ENCODE measurements around the gene TRABD. TPM values are rescaled to one million over a fixed set of nuclear protein-coding genes. Genes with fewer than 3 reads are reported as not detected.
A peak's percentile ranks its signal among the peaks of the same experiment; 100 is the strongest.

TRABD gene
- total RNA-seq, 1 donor from 2014 or later: 44.4 TPM

DNA sequence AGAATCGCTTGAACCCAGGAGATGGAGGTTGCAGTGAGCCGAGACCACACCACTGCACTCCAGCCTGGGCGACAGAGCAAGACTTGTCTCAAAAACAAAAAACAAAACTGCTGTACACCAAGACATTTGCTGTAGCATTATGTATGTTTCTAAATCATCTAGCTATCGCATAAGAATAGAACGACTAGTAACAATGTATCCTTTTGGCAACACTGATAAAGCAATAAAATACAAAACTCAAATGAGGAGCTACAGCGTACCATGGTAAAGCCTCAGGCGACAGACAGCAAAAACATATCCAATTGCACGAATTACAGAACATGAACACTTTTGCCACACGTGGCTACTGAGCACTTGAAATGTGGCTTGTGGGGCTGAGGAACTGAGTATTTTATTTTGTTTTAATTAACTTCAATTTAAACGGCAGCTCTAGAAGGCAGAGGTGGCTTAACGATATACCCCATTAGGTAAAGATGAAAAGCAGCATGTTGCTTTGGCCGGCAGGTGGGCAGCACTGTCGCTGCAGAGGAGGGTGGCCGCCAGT is 56.8 kb downstream of the TRABD start:
- Mint-ChIP-seq H3K36me3 (peaks cover 3% of the 10 kb centered on the region), H3K9me3 (no peaks in the 10 kb centered on the region), H3K4me3 (peak overlapping the region; percentile 100), H3K27ac (no peak overlapping the region), H3K4me1 (peaks cover 33% of the 10 kb centered on the region), H3K27me3 (ENCODE audit: low read depth) (no peaks in the 10 kb centered on the region)
- no peak for DNase-seq (ENCODE audit: low spot score in 2 of 2, unreplicated experiment in 2 of 2)
- TF ChIP-seq, protein P1, sequence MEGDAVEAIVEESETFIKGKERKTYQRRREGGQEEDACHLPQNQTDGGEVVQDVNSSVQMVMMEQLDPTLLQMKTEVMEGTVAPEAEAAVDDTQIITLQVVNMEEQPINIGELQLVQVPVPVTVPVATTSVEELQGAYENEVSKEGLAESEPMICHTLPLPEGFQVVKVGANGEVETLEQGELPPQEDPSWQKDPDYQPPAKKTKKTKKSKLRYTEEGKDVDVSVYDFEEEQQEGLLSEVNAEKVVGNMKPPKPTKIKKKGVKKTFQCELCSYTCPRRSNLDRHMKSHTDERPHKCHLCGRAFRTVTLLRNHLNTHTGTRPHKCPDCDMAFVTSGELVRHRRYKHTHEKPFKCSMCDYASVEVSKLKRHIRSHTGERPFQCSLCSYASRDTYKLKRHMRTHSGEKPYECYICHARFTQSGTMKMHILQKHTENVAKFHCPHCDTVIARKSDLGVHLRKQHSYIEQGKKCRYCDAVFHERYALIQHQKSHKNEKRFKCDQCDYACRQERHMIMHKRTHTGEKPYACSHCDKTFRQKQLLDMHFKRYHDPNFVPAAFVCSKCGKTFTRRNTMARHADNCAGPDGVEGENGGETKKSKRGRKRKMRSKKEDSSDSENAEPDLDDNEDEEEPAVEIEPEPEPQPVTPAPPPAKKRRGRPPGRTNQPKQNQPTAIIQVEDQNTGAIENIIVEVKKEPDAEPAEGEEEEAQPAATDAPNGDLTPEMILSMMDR (IDR thresholded peaks at IDR 0.05; ENCODE audit: unreplicated experiment): no peak

DNA sequence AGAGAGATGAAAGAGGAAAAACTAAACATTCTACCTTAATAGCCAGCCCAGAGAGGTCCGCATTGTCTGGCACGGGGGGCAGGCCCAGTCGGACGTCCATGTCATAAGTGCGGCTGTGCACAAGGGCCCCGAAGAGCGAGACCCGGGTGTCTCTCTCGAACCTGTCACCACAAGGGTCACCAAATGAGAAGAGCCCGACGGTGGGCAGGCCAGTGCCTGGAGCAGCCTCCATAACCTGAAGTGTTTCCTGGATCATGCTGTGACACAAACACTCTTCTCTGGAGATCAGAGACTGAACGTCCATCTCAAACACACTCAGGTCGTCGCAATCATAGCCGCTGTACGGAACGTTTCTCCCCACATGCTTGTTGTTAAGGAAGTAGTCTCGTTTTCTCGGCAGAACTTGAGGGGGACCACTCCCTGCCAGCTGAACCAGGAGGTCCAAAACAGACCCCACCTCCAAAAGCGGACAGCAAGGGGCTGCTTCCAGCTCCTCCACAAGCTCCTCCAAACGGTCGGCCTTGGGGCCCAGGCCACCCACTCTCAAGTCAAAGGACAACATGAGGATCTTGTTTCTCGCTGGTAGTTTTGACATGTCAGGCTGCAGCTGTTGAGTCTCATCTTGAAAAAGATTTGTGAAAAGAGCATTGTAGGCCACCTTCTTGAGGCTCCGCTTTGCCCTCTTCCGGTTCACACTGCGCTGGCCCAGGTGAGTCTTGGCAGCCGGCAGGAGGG is 58.1 kb downstream of the TRABD start:
- TF ChIP-seq, protein P1 (IDR thresholded peaks at IDR 0.05; ENCODE audit: unreplicated experiment): no peak
- no peaks in the 10 kb centered on the region for H3K9me3 Mint-ChIP-seq
- H3K27ac Mint-ChIP-seq: peak overlapping the region; percentile 100

DNA sequence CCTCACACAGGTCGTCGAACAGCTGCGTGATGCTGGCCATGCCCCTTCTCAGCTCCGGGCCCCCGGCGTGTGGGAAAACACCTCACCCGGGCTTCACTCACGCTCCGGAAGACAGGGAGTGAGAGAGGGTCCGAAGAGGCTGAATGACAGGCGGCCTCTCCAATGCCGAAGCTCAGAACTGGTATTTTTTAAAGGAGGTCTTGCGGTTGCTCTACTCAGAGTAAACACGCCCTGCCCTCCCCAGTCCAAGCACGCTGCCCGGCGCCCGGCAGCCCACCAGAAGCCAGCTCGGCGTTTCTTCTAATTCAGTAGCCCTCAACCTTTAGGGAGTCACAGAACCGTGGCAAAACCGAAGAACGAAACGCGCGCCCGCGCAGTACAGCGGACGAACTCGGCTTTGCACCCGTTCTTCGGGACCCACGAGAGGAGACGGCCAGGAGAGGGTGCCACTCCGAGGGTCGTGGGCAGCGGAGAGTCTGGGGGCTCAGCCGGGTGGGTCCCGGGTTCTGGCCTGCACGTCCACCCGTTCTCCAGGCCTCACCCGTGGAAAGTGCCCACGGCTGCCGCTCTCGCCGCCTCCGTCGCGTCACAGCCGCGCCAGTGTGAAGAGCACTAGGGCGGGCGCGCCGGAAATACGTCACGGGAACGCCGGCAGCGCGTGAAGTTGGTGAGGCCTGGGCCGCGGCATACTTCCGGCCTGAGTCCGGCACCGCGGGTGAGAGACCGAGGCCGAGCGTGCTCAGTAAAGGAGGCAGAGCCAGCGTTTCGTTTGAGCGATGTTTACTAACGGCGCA is 58.9 kb downstream of the TRABD start, which contains the start of gene TUBGCP6:
Gene TUBGCP6 (minus strand): TSS at position 604 of the 794 bp plus-strand sequence. CDS start 564 bp downstream, at position 40.
- H3K9me3 Mint-ChIP-seq: no peaks in the 10 kb centered on the region
- no peaks in the 10 kb centered on the region for H3K27me3 Mint-ChIP-seq (ENCODE audit: low read depth)
- DNase-seq (ENCODE audit: low spot score in 2 of 2, unreplicated experiment in 2 of 2): peak; percentile 91 to 94
- peaks cover 3% of the 10 kb centered on the region for H3K36me3 Mint-ChIP-seq
- peak within 1 kb of the TSS; percentile 100 for H3K27ac Mint-ChIP-seq
- TF ChIP-seq, protein P1 (IDR thresholded peaks at IDR 0.05; ENCODE audit: unreplicated experiment): no peak
- H3K4me1 Mint-ChIP-seq: peaks cover 35% of the 10 kb centered on the region
- peak within 1 kb of the TSS; percentile 100 for H3K4me3 Mint-ChIP-seq

More for the DNA sequence above, 58.1 kb downstream of the TRABD start:
- Mint-ChIP-seq H3K4me3 (peak overlapping the region; percentile 100), H3K36me3 (peaks cover 3% of the 10 kb centered on the region), H3K4me1 (peaks cover 35% of the 10 kb centered on the region), H3K27me3 (ENCODE audit: low read depth) (no peaks in the 10 kb centered on the region)
- no peak for DNase-seq (ENCODE audit: low spot score in 2 of 2, unreplicated experiment in 2 of 2)

DNA sequence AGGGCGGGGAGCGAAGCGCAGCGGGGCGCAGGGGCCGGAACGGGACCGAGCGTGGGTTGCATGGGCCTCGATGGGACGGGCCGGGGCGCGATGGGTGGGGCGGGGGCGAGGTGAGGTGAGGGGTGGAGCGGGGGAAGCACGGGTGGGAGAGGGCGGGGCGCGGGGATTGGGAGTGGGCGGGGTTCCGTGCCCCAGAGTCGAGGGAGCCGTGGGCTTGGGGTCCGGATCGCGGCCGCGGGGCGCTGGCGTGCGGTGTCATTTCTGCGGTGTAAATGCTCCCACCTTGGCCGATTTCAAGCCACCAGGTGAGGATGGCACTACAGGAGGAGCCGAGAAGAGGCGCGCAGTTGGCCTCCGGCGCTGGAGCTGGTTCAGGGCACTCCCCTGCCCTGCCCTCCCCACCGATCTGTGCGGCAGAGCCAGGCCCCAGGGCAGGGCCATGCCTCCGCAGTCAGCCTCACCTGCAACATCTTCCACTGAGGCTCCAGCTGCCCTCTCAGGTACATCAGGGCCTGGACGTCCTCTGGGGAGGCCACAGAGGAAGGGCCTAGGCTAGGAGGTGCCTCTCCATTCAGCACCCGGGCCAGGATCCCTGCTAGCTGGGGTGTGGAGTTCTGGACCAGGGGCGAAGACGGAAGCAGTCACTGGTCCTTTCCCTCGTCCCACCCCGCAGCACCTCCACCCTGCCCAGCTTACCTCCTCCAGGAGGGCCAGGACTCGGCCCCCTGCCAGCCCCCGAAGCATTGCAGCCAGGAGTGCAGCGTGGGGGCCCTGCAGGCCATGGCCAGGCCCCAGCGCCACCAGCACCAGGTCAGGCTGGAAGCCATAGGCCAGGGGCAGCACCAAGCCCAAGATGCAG is 59.7 kb downstream of the TRABD start:
- TF ChIP-seq, protein P1 (IDR thresholded peaks at IDR 0.05; ENCODE audit: unreplicated experiment): no peak
- peak overlapping the region; percentile 100 for H3K4me3 Mint-ChIP-seq
- H3K9me3 Mint-ChIP-seq: no peaks in the 10 kb centered on the region
- no peak for DNase-seq (ENCODE audit: low spot score in 2 of 2, unreplicated experiment in 2 of 2)
- no peaks in the 10 kb centered on the region for H3K27me3 Mint-ChIP-seq (ENCODE audit: low read depth)
- peak overlapping the region; percentile 100 for H3K27ac Mint-ChIP-seq
- H3K36me3 Mint-ChIP-seq: peaks cover 3% of the 10 kb centered on the region
- H3K4me1 Mint-ChIP-seq: peaks cover 39% of the 10 kb centered on the region
